Measurements from ENCODE around the gene EBF4.
"Not testable (repeated sequence)": the region's sequence is repeated elsewhere in the genome, so short reads cannot be mapped to it uniquely, and the experiment has no call there.

The EBF4 gene

DNA sequence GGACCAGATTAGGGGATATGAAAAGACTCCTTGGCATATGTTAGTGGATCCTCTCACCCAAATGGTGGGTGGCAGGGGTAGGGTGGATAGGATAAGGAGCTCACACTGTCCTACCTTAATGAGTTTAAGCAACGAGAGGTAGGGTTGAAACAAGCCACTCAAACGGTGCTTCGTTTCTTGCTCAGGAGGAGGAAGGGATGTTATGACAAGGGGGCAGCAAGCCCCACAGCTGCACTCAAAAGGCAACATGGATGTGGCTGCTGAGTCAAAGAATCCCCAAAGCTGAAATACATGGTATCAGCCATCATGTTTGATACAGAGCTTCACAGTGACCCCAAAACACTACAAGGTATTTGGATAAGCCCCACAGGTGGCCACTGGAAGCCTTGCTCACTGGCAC lies 20.1 kb upstream of the EBF4 start:
- DNase-seq, result no peak

DNA sequence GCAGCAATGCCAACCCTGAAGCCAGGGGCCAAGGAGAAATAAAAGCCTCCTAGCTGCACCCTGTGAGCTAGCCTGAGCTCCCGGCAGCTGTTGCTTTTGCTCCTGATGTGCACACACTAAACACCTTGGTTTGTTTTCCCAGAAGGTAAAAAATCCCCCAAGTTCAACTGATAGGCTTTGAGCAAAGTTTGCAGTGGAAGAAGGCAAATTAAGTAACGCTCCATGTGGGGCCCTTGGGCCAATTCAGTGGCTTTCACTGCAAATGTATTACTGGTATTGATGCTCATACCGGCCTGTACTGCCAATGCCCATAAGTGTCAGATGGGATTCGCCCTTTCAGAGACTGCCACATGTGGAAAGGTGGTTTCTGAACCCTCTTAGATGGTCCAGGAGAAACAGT lies 19.1 kb upstream of the EBF4 start:
- DNase-seq, result no peak

DNA sequence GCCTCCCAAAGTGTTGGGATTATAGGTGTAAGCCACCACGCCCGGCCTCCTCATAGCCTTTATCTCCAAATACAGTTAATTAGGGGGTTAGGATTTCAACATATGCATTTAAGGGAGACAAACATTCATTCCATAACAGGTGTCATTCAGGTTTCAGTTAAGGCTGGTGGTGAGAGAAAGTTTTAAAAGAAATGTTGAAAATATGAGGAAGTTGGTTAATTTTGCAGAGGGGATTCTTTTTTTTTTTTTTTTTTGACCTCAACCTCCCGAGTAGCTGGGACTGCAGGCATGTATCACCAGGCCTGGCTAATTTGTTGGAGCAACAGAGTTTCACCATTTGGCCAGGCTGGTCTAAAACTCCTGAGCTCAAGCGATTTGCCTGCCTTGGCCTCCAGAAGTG lies 12.5 kb upstream of the EBF4 start:
- DNase-seq, result no peak

DNA sequence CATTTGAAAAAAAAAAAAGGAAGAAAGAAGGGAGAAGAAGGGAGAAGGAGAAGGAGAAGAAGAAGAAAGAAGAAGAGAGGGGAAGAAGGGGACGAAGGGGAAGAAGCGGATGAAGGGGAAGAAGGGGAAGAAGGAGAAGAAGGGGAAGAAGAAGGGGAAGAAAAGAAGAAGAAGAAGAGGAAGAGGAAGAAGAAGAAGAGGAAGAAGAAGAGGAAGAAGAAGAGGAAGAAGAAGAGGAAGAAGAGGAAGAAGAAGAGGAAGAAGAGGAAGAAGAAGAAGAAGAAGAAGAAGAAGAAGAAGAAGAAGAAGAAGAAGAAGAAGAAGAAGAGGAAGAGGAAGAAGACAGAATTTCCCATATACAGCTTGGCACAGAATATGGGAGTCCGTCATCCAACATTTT lies 10.5 kb upstream of the EBF4 start:
- DNase-seq, result not testable (repeated sequence)

DNA sequence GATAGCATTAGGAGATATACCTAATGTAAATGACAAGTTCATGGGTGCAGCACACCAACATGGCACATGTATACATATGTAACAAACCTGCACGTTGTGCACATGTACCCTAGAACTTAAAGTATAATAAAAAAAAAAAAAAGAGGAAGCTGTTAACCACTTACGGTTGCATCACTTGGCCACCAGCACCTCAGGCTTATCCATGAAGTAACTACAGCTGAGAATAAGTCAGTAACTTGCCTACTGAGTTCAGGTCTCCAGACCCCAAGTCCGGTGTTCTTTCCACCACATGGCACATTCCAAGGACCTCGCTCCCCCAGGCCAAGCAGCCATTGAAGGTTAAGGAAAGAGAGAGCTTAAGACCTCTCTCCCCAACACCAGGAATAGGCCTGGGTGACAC lies 7.8 kb upstream of the EBF4 start:
- not testable (repeated sequence) for DNase-seq

DNA sequence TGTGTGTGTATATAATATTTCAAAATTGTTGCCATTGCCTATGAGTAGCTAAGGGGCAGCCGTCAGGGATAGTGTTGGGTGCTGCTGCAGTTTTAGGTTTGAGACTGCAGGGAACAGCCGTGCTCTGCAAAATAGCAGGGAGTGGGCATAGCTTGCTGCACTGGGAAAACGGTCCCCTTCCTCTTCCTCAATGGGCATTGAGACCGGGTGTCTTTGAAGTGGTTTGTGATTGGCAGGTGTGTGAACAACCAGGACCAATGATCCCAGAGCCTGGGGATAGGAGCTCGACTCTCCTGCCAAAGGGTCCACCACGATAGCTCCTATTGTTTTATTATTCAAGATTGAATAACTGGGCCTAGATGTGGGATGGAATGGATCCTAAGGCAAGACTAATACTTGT lies 5.1 kb upstream of the EBF4 start:
- DNase-seq, result no peak

DNA sequence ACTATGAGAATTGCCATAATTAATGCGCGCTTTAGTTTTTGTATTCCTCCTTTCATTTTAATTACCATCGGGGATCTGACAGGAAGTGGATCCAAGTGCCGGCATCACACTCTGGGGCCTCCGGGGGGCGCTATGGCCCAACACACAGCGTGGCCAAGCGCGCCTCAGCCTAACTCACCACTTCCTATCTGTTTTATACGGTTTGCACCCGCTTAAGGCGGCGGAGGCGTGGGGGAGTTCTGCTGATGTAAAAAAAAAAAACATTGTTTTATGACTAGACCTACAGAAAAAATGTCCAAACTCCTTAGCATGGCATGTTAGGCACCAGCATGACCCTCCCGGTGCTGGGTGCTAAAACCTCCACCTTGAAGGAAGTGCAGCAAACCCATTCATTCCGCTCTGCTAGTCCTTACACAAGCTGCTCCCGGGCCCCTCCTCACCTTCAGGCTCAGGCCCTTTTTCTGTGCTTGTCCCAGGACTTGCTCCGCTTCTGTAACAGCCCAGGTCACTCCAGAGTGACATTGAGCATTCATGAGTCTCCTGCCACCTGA lies 4.5 kb upstream of the EBF4 start:
- DNase-seq, result peak; percentile 41

DNA sequence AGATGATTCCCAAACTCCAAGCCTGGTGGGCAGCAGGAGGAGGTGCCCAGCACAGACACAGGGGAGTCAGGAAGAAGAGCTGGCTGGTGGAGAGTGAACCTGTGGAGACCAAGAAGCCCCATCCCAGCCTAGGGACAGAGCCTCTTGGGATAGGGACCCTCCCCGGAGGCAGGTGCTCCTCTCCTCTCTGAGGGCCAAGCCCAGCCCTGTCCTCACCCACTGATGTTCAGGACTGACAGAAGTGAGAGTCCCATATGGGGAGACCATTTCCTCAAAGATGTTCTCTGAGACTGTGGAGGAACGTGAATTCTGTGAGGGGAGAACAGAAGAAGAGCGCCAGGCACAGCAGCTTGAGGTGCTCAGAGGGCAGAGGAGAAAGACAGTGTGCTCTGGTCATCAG lies 2.4 kb upstream of the EBF4 start:
- DNase-seq, result no peak

DNA sequence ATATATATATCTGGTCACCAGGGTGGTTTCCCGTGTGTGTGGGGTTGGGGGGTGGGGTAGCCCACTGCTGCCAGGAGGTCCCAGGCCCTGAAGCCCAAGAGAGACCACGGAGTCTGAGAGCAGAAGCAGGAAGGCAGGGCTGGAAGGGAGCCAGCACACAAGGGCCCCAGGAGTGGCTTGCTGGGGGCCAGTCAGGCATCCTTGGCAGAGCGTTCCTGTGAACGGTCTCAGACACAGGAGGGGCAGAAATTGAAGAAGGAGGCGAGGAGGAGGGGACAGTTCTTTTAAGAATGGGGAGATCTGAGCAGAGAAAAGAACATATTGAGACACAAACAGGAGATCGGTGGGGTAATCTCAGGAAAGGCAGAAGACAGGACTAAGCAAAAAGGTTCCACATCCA lies 1.9 kb upstream of the EBF4 start:
- DNase-seq, result no peak

DNA sequence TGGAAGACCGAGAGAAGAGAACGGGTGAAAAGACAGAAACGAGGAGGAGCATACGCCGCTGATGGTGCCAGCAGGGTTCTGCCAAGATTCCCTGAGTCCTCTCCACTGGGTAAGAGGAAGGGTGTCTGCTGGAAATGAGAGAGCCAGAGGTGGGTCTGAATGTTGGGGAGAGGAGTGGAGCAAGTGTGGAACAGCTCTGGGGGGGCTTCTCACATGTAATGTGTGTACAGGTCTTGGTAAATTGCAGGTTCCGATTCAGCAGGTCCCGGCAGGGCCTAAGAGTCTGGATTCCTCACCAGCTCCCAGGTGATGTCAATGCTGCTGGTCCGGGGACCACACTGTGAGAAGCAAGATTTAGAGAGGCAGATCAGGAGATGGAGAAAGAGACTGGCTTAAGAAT lies 1.5 kb upstream of the EBF4 start:
- no peak for DNase-seq

DNA sequence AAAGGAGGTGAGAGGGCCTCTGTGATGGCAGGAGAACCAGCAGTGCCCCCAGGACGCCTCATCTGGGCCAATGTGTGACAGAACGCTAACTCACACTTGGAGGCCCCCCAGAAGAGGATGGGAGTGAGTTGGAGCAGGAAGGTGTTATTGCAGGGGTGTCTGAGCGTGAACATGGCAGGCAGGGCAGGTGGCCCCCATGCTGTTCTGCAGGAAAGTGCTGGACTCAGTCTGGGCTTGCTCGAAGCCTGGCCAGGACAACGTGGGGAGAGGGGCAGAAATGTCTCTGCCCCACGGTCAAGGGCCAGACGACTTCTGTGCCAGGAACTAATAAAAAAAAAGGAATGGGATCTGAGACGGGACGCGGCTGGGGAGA lies 931 bp upstream of the EBF4 start:
- DNase-seq, result no peak

DNA sequence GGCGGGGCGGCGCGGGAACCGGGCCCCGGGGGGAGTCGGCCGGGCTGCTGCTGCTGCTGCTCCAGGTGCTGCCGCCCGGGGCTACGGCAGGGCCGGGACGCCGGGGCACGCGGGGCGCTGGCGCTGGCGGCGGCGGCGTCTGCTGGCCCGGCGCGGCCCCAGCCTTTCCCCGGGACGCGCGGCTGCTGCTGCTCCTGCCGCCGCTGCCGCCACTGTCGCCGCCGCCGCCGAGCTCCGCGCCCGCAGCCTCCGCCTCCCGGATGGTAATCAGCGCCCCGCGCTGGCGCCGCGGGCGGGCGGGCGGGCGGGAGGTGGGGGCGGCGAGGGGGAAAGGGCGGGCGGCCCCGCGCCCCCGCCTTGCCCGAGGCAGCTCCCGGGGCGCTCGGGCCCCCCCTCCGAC lies 306 bp downstream of the EBF4 start:
- no peak for DNase-seq

DNA sequence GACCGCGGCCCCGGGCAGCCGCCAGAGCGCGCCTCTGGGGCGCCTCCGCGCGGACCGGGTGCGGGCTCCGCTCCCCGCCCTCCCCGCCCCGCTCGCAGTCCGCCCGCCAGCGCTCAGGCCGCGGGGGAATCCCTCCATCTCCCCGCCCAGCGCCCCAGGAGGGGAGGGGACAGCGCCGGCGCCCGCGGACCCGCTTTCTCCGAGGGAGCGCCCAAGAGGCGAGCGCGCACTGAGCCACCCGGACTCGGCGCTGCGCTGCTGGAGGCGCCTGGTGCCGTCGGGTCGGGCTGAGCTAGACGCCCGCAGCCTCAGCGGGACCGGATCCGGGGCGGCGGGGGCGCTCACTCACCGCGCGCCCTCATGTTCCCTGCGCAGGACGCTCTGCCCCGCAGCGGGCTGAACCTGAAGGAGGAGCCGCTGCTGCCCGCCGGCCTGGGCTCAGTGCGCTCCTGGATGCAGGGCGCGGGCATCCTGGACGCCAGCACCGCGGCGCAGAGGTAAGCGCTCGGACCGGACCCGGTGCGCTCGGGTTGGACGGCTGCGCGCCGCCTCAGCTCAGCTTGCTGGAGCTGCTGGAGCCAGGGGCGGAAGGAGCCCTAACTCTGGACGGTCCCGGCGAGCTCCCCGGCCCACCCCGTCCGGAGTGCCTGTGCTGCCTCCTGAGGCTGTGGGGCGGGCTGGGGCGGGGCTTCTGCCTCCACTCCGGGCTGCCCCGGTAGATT lies 867 bp downstream of the EBF4 start:
- DNase-seq, result peak; percentile 30

DNA sequence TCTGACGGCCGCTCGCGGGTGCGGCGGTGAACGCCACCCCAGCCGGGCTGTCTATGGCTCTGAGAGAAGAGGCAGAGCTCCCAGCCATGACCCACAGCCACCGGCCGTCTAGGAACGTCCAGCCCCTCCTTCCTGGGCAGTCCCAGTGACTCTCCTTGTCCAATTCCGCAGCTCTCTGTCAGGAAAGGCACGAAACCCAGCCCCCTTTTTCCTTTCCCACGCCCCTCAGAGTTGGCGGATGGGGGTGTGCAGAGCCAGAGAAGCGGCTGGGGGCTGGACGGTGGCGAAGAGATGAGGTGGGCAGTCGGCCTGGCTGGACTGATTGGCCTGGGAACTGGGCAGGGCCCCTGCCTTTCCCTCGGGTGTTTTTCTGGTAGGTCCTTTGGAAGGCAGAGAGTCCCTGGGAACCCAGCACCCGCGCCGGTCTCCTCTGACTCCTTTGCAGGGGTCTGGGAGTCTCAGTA lies 1.5 kb downstream of the EBF4 start:
- peak; percentile 48 for DNase-seq

DNA sequence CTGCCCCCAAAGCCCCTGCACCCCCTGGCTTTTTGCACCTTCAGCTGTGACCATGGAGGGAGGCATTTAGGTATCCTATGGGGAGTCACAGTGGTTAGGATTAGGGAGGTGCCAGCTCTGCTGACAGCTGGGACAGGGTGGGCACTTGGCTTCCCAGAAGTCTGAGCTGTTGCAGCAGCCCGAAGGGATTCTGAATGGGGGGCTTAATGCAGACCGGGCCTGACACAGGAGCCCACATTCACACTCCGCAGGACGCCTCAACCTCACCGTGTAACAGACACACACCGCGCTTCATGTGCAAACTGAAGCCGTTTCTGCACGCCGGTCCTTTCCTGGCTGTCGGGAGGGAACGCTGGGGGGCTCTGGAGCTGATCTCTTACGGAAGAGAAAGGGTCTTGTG lies 1.9 kb downstream of the EBF4 start:
- no peak for DNase-seq

DNA sequence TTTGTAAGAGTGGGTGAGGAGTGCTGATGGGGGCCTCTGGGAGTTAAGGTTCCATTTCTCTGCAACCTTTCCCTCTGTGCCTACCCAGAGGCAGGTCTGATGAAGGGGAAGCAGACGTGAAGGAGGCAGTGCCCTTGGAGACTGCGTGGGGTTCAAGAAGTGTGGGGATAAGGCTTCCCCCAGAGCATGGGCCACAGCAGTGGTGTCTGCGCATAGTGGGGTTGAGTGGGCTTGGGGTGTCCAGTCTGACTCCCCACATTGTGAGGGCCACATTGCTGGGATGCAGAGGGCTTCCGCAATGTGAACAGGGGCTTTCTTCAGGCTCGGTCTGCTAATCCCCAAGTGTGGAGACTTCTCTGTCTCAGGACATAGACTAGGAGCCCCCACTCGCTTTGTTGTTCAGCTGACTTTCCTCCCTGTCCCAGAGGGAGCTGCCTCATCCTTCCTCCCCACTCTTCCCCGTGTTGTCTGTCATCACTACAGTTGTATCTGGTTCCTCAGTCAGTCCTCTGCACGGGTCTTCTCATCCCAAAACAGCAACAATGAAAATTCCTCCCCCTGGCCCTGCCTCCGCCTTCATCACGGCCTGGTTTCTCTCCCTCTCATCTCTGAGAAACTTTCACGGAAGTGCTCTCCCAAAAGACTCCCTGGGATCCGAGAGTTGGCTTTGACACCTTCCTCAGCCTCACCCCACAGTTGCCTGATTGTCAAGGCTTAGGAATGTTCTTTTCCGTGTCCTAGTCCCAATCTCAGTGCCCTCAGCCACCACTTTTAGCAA lies 2.8 kb downstream of the EBF4 start:
- DNase-seq, result no peak

DNA sequence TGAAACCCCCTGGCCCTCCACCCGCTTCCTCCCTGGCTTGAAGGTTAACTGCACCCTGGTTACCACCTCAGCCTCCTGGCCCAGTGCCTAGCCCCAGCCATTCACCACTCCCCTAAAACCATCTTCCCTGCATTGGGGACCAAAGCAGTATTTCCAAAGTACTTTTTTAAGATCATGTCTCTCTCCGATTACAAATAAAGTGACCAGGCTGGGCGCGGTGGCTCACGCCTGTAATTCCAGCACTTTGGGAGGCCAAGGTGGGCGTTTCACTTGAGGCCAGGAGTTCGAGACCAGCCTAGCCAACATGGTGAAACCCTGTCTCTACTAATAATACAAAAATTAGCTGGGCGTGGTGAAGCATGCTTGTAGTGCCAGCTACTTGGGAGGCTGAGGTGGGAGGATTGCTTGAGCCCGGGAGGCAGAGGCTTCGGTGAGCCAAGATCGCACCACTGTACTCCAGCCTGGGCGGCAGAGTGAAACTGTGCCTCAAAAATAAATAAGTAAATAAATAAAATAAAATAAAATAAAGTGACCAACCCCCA lies 3.5 kb downstream of the EBF4 start:
- DNase-seq, result not testable (repeated sequence)

DNA sequence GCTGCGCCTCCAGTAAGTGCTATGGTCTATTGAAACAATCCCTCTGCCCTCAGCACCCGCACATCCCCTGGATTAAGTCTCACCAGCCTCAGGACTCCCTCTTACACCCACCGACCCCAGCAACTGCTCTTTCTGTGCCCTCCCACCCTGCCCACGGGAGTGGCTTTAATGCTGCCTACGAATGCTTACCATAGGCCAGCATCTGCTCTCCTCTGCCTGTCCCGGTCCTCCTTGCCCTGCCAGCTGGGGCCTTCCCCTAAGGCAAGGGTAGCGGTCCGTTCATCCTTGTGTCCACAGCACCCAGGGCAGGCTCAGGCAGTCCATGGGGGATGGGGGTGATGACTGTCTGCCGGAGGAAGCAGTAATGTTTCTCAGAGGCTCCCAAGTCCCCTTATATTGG lies 4.1 kb downstream of the EBF4 start:
- no peak for DNase-seq

DNA sequence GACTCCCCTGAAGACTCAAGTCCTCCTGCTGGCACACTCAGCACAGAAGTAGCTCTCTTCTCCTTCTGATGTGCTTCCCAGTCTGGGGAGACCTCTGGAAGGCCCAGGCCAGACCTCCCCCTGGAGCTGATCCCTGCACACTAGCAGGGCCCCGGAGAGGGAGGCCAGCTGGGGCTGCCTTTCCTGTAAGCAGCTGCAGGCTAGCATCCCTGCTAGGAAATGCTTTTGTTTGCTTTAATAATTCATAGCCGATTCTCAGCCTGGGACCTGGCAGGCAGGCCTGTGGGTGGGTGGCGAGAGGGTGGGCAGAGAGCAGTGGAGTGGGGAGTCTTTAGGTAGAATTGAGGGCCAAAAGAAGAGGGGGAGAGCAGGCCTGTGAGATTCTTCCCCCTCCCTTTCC lies 5.2 kb downstream of the EBF4 start:
- DNase-seq, result no peak

DNA sequence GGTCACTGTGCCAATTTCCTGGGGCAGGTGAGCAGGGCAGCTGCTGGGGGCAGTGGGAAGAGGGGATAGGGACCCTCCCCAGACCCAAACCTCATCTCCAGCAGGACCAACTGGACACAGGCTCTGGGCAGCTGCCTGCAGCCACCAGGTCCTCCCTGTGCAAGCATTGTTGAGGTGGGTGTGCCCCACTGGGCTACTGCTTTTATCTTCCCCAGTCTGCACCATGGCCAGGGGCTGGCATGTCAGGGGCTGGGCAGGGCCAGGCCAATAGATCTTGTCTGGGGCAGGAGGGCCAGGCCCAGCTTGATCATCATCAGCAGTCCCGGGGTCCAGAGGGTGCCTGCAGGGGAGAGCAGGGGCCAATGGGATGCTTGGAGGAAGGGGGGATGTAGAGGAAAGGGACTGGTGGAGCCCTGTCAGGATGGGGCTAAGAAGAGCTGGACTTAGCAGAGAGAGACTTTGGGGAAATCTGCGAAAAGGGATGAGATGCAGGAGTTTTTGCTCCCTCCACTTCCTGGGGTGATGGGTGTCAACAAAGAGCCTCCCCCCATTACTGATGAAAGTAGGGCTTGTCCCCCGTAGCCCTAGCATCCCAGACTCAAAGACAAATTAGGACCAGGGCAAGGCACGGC lies 5.7 kb downstream of the EBF4 start:
- DNase-seq, result no peak

DNA sequence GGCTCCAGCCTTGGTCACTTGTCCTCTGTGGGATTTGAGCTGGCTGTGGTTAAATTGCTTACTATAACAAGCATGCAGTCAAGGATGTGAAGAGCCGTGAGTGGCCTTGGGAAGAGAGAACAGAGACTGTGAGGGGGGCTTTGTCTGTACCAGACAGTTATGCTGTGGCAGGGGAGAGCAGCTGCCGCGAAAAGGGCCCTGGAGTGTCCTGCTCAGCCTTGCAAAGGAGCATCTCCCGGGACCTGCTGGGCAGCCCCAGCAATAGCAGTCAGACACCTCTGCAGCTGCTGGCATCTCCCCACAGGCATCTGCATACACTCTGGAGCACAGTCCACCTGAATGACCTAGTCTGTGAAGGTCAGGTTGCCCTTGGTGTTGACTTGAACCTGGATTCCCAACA lies 6.3 kb downstream of the EBF4 start:
- DNase-seq, result no peak

DNA sequence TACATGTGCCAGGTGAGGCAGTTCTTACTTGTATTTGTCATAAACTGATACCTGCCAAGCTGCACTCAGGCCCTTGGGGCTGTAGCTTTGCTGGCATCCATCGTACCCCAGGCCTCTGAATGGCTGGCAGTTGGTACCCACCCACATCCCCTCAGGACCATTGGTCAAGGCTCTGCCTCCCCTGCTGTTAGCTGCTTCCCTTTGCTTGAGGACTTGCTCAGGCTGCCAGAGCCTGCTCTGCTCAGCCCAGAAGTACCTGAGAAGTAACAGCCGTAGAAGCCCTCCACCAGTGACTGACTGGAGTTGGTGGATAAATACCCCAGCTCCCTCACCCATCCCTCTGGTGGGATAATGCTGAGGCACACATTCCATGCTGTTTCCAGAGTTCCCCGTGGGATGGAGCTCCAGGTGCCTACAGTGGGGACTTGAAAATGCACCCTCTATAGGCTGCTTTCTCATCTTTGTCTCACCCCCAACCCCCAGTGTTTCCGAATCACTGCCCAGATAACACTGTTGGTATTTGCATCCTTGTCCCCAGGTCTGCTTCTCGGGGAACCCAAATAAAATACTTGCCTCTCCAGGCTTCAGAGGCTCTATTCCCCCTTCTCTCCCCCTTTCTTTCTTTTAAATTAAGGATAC lies 7.3 kb downstream of the EBF4 start:
- DNase-seq, result no peak
